HEK293 (cell line): Measurements from ENCODE around the gene MMD.

Experiments
- CTCF ChIA-PET: fragments of 350-600 bp; formaldehyde crosslinking; extraction: SDS; loops from one replicate; lab custom pipeline; 2021; ENCODE audit warnings: antibody characterized with exemption; lab: Yijun Ruan, JAX
- POLR2A ChIA-PET: fragments of 300-600 bp; formaldehyde crosslinking; extraction: SDS; loops from one replicate; lab custom pipeline; 2020; ENCODE audit warnings: antibody characterized with exemption, inconsistent platforms; lab: Yijun Ruan, JAX
- H3K27ac ChIP-seq: fragments of 200-500 bp; sonication (Bioruptor generic); 2 replicates; pipeline ENCODE4 v1.5.1; 2014; ENCODE audit warnings: low read depth, low read length, control low read depth, inconsistent platforms; ENCODE audit errors: extremely low read depth
- H3K36me3 ChIP-seq, 2 experiments: fragments of 200-500 bp in 1 of 2; sonication (Bioruptor generic) in 1 of 2; 1 replicate in 1 of 2; 2 replicates in 1 of 2; pipeline ENCODE4 v1.5.1; 2014 to 2017; ENCODE audit warnings: inconsistent platforms in 2 of 2, low read length in 2 of 2; ENCODE audit not compliant: control insufficient read depth in 2 of 2, insufficient read depth in 1 of 2
- H3K4me1 ChIP-seq: fragments of 200-500 bp; sonication (Bioruptor generic); 2 replicates; pipeline ENCODE4 v1.5.1; 2014; ENCODE audit warnings: mild to moderate bottlenecking, low read length, inconsistent platforms; ENCODE audit not compliant: control insufficient read depth, insufficient read depth
- H3K4me3 ChIP-seq: 2 replicates; pipeline ENCODE4 v1.5.1; 2011; ENCODE audit warnings: low read depth, mild to moderate bottlenecking, control low read depth, low read length, moderate library complexity
- H3K9me3 ChIP-seq: fragments of 200-500 bp; sonication (Bioruptor generic); 2 replicates; pipeline ENCODE4 v1.5.1; 2014; ENCODE audit warnings: low read depth, low read length, inconsistent platforms; ENCODE audit not compliant: control insufficient read depth, insufficient read depth
- CTCF ChIP-seq: fragments of 450-650 bp; formaldehyde crosslinking; IDR thresholded peaks from 2 replicates; pipeline ENCODE4 v1.5.1; 2016; ENCODE audit warnings: missing biosample characterization, missing genetic modification characterization
- IKZF3 ChIP-seq: fragments of 450-650 bp; IDR thresholded peaks from 2 replicates; pipeline ENCODE4 v1.5.0; 2018; ENCODE audit warnings: missing biosample characterization, mild to moderate bottlenecking, missing genetic modification characterization, moderate library complexity
- OVOL3 ChIP-seq: fragments of 450-650 bp; formaldehyde crosslinking; IDR thresholded peaks from 2 replicates; pipeline ENCODE4 v1.5.1; 2016; ENCODE audit warnings: missing biosample characterization, missing genetic modification characterization
- SALL2 ChIP-seq: fragments of 450-650 bp; formaldehyde crosslinking; IDR thresholded peaks from 2 replicates; pipeline ENCODE4 v1.5.0; 2017; ENCODE audit warnings: missing biosample characterization, mild to moderate bottlenecking, missing genetic modification characterization, borderline replicate concordance
- SETDB1 ChIP-seq: IDR thresholded peaks from one replicate; pipeline ENCODE4 v1.6.1; 2017; ENCODE audit warnings: mild to moderate bottlenecking, low read length, moderate library complexity, mixed read lengths; ENCODE audit not compliant: insufficient read length
- ZFP41 ChIP-seq: fragments of 450-650 bp; formaldehyde crosslinking; IDR thresholded peaks from 2 replicates; pipeline ENCODE4 v1.5.1; 2016; ENCODE audit warnings: missing biosample characterization, missing genetic modification characterization, borderline replicate concordance
- ZNF132 ChIP-seq: fragments of 450-650 bp; formaldehyde crosslinking; IDR thresholded peaks from 2 replicates; pipeline ENCODE4 v1.5.1; 2017; ENCODE audit warnings: missing biosample characterization, missing genetic modification characterization, borderline replicate concordance
- ZNF140 ChIP-seq: fragments of 450-650 bp; formaldehyde crosslinking; IDR thresholded peaks from 2 replicates; pipeline ENCODE4 v1.5.1; 2016; ENCODE audit warnings: missing biosample characterization, missing genetic modification characterization
- ZNF266 ChIP-seq: fragments of 450-650 bp; formaldehyde crosslinking; IDR thresholded peaks from 2 replicates; pipeline ENCODE4 v1.5.1; 2016; ENCODE audit warnings: missing biosample characterization, missing genetic modification characterization, low read depth
- ZNF280D ChIP-seq: fragments of 450-650 bp; formaldehyde crosslinking; IDR thresholded peaks from 2 replicates; pipeline ENCODE4 v1.5.1; 2016; ENCODE audit warnings: missing biosample characterization, missing genetic modification characterization
- ZNF335 ChIP-seq: fragments of 450-650 bp; formaldehyde crosslinking; conservative IDR thresholded peaks from 2 replicates; pipeline ENCODE4 v1.5.1; 2016; ENCODE audit warnings: missing biosample characterization, missing genetic modification characterization
- ZNF341 ChIP-seq: fragments of 450-650 bp; formaldehyde crosslinking; IDR thresholded peaks from 2 replicates; pipeline ENCODE4; 2016; ENCODE audit warnings: low read depth, missing biosample characterization, missing genetic modification characterization
- ZNF362 ChIP-seq: fragments of 450-650 bp; formaldehyde crosslinking; IDR thresholded peaks from 2 replicates; pipeline ENCODE4 v1.5.1; 2016; ENCODE audit warnings: missing biosample characterization, missing genetic modification characterization
- ZNF391 ChIP-seq: fragments of 450-650 bp; formaldehyde crosslinking; IDR thresholded peaks from 2 replicates; pipeline ENCODE4 v1.5.1; 2016; ENCODE audit warnings: low read depth, missing biosample characterization, missing genetic modification characterization, borderline replicate concordance
- ZNF529 ChIP-seq: fragments of 450-650 bp; formaldehyde crosslinking; IDR thresholded peaks from 2 replicates; pipeline ENCODE4 v1.5.1; 2017; ENCODE audit warnings: missing genetic modification characterization, missing biosample characterization; ENCODE audit not compliant: insufficient replicate concordance
- ZNF610 ChIP-seq: fragments of 450-650 bp; formaldehyde crosslinking; IDR thresholded peaks from 2 replicates; pipeline ENCODE4 v1.5.1; 2016; ENCODE audit warnings: missing biosample characterization, missing genetic modification characterization, borderline replicate concordance
- ZNF654 ChIP-seq: fragments of 450-650 bp; formaldehyde crosslinking; IDR thresholded peaks from 2 replicates; pipeline ENCODE4 v1.5.1; 2016; ENCODE audit warnings: low read depth, missing biosample characterization, missing genetic modification characterization
- ZNF660 ChIP-seq: fragments of 450-650 bp; IDR thresholded peaks from 2 replicates; pipeline ENCODE4 v1.5.1; 2018; ENCODE audit warnings: missing biosample characterization, mild to moderate bottlenecking, missing genetic modification characterization
- ZNF664 ChIP-seq: fragments of 450-650 bp; formaldehyde crosslinking; IDR thresholded peaks from 2 replicates; pipeline ENCODE4 v1.5.1; 2016; ENCODE audit warnings: missing biosample characterization, missing genetic modification characterization
- ZNF747 ChIP-seq: fragments of 450-650 bp; formaldehyde crosslinking; IDR thresholded peaks from 2 replicates; pipeline ENCODE4 v1.5.1; 2016; ENCODE audit warnings: missing biosample characterization, missing genetic modification characterization
- ZNF76 ChIP-seq: fragments of 450-650 bp; formaldehyde crosslinking; IDR thresholded peaks from 2 replicates; pipeline ENCODE4; 2016; ENCODE audit warnings: low read depth, missing biosample characterization, missing genetic modification characterization, borderline replicate concordance
- ZSCAN16 ChIP-seq: fragments of 450-650 bp; formaldehyde crosslinking; IDR thresholded peaks from 2 replicates; pipeline ENCODE4 v1.5.1; 2016; ENCODE audit warnings: missing biosample characterization, missing genetic modification characterization
- ZSCAN30 ChIP-seq: fragments of 450-650 bp; IDR thresholded peaks from 2 replicates; pipeline ENCODE4 v1.5.1; 2018; ENCODE audit warnings: missing biosample characterization, mild to moderate bottlenecking, missing genetic modification characterization, moderate library complexity
- TF ChIP-seq, protein P1 (sequence below): fragments of 450-650 bp; IDR thresholded peaks from 2 replicates; pipeline ENCODE4 v1.5.1; 2018; ENCODE audit warnings: missing biosample characterization, missing genetic modification characterization

The MMD gene

DNA sequence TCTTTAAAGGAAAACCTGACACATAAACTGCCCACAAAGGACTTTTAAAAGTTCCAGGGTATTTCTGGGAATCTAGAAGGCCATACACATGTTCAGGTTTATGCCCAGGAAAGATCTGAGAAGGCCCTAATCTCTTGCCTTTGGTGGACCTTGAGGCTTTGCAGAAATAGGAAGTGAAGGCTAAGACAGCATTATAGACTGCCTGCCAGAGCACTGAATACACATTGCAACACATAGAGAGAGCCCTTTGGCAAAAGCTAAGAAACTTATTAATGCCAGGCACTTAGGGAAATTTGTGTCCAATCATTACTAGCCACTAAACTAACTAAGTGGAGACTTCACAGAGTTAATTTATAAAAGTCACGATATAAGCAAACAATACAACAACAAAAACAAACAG is 70.4 kb downstream of the MMD start (continued):
- no peak for TF ChIP-seq ZNF664 (tag by site-specific recombination)
- TF ChIP-seq, all 188 proteins: peak for 0

DNA sequence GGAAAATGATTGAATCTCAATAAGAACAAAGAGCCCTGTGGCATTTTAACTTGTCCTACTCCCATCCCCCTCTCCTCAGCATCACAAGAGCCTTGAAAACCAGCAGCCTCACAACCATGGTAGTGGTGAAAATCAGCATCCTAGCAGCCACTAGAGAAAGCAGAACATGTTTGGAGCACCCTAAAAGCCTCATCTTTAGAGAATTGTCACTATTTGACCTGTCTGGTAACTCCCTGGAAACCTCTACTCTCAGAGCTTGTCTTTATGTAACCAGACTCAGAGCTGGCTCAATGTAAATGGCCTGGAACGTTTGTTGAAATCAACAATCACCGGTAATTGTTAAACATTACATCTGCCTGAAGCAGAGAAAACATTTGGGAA is 70.8 kb downstream of the MMD start:
- TF ChIP-seq ZNF747 (tag by site-specific recombination) (no peak), SETDB1 (no peak), IKZF3 (tag by site-specific recombination) (no peak), ZSCAN16 (tag by site-specific recombination) (no peak), ZNF660 (tag by site-specific recombination) (no peak), ZFP41 (tag by site-specific recombination) (no peak), ZNF266 (tag by site-specific recombination) (no peak), SALL2 (no peak), ZNF132 (tag by site-specific recombination) (no peak), ZNF391 (tag by site-specific recombination) (no peak), ZNF335 (tag by site-specific recombination) (no peak), ZNF76 (tag by site-specific recombination) (no peak), ZNF280D (no peak)
- H3K36me3 ChIP-seq = no peaks in the 10 kb centered on the region
- H3K4me3 ChIP-seq = no peak overlapping the region
- no peaks in the 10 kb centered on the region for H3K9me3 ChIP-seq
- no peaks in the 10 kb centered on the region for H3K4me1 ChIP-seq
- POLR2A ChIA-PET = no interaction called here
- H3K27ac ChIP-seq = no peak overlapping the region
- CTCF ChIA-PET = interaction anchor here (1.2 to 7.8 kb wide), 5 partner anchors 11 to 358 kb away, joined by 4 to 106 read pairs (median 9); no protein-coding TSS in a partner anchor

DNA sequence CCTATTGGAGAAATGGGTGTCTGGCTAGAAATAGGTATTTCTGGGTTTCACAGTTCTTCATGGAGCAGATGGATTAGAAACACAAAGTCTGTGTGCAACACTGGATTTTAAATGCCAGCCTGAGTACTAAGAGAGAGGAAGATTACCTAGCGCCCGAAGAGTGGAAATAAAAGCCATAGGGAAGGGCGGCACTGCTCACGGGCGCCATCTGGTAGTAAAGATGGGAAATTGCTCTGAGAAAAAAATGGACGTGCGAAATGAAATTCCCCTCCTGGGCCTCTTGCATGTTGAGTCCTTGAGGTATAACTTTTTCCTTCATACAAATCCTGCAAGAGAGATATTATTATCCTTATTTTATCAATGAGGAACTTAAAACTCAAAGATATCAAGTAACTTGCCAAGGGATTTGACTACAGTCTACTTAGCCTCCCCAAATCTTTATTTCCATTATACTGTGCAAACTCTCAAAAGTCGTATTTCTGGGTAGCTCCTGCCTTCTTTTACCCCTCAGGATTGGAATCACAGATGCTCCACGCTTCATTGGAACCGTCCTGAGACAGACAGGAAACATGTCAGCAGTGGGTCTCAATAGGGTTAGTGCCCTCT is 72.8 kb downstream of the MMD start:
- CTCF ChIA-PET = interaction anchor here (0.6 to 7.8 kb wide), 32 partner anchors 8 to 934 kb away, joined by 3 to 106 read pairs (median 4); no protein-coding TSS in a partner anchor
- POLR2A ChIA-PET = no interaction called here
- Histone ChIP-seq H3K4me1 (no peaks in the 10 kb centered on the region), H3K36me3 (no peaks in the 10 kb centered on the region), H3K9me3 (no peaks in the 10 kb centered on the region), H3K27ac (no peak overlapping the region), H3K4me3 (no peak overlapping the region)
- TF ChIP-seq OVOL3 = no peak
- TF ChIP-seq ZNF341 (tag by site-specific recombination) = no peak
- 0 out of 2 replicates have a peak, but pooled peaks have one; percentile 22 for TF ChIP-seq ZNF660 (tag by site-specific recombination)
- TF ChIP-seq ZNF654 (tag by site-specific recombination) = peak; percentile 53
- no peak for TF ChIP-seq ZNF140
- TF ChIP-seq ZNF610 (tag by site-specific recombination) = peak; percentile 96; the same call in 1 of the 2 replicates
- TF ChIP-seq ZNF362 (tag by site-specific recombination) = 0 out of 2 replicates have a peak, but pooled peaks have one; percentile 30
- peak; percentile 7 for TF ChIP-seq ZNF529
- TF ChIP-seq CTCF (tag by site-specific recombination) = peak; percentile 63; the same call in 1 of the 2 replicates
- no peak for TF ChIP-seq ZSCAN30
- TF ChIP-seq, protein P1, sequence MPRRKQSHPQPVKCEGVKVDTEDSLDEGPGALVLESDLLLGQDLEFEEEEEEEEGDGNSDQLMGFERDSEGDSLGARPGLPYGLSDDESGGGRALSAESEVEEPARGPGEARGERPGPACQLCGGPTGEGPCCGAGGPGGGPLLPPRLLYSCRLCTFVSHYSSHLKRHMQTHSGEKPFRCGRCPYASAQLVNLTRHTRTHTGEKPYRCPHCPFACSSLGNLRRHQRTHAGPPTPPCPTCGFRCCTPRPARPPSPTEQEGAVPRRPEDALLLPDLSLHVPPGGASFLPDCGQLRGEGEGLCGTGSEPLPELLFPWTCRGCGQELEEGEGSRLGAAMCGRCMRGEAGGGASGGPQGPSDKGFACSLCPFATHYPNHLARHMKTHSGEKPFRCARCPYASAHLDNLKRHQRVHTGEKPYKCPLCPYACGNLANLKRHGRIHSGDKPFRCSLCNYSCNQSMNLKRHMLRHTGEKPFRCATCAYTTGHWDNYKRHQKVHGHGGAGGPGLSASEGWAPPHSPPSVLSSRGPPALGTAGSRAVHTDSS (tag by site-specific recombination) = 0 out of 2 replicates have a peak, but pooled peaks have one; percentile 15
